ENCODE results near the gene GNAZ.

GNAZ gene

GRCh38 chr22:23155143-23155542, 84.8 kb downstream of the GNAZ start:
- H4K20me1 ChIP-seq (ENCODE audit: low read depth, low read length) = no peaks in the 10 kb centered on the region
- no peaks in the 10 kb centered on the region for H3K79me2 ChIP-seq (ENCODE audit: insufficient read depth, low read length)
- H3K27me3 ChIP-seq (ENCODE audit: low read length) = no peaks in the 10 kb centered on the region
- no peaks in the 10 kb centered on the region for H3K36me3 ChIP-seq (ENCODE audit: low read length)
- no peak overlapping the region for H3K4me2 ChIP-seq (ENCODE audit: low read depth, low read length, poor library complexity, severe bottlenecking)
- no peak for TF ChIP-seq EZH2phosphoT487 (conservative IDR thresholded peaks at IDR 0.05; ENCODE audit: low read length)
- no peak for TF ChIP-seq CTCF (IDR thresholded peaks at IDR 0.05; ENCODE audit: insufficient read depth, low read length, poor library complexity, severe bottlenecking)
- H3F3A ChIP-seq (ENCODE audit: insufficient read depth) = no peaks in the 10 kb centered on the region
- no peak overlapping the region for H3K27ac ChIP-seq (ENCODE audit: low read depth, low read length)
- H2AFZ ChIP-seq (ENCODE audit: low read depth, low read length, severe bottlenecking) = no peak overlapping the region
- H3K9me3 ChIP-seq (ENCODE audit: insufficient read depth, low read length) = no peaks in the 10 kb centered on the region
- no peak overlapping the region for H3K9ac ChIP-seq (ENCODE audit: low read length)
- no peak overlapping the region for H3K4me3 ChIP-seq (ENCODE audit: insufficient read depth, low read length, poor library complexity, severe bottlenecking)
- no peaks in the 10 kb centered on the region for H3K9me2 ChIP-seq (replicated peaks; ENCODE audit: insufficient read depth, low read length)

GRCh38 chr22:23155831-23156230, 85.5 kb downstream of the GNAZ start:
- Histone ChIP-seq H3F3A (ENCODE audit: insufficient read depth) (no peaks in the 10 kb centered on the region), H3K4me3 (ENCODE audit: insufficient read depth, low read length, poor library complexity, severe bottlenecking) (no peak overlapping the region), H3K4me2 (ENCODE audit: low read depth, low read length, poor library complexity, severe bottlenecking) (no peak overlapping the region), H3K79me2 (ENCODE audit: insufficient read depth, low read length) (no peaks in the 10 kb centered on the region), H3K9me2 (replicated peaks; ENCODE audit: insufficient read depth, low read length) (no peaks in the 10 kb centered on the region), H3K27ac (ENCODE audit: low read depth, low read length) (no peak overlapping the region), H3K36me3 (ENCODE audit: low read length) (no peaks in the 10 kb centered on the region), H3K9ac (ENCODE audit: low read length) (no peak overlapping the region), H3K9me3 (ENCODE audit: insufficient read depth, low read length) (no peaks in the 10 kb centered on the region), H3K27me3 (ENCODE audit: low read length) (no peaks in the 10 kb centered on the region), H4K20me1 (ENCODE audit: low read depth, low read length) (no peaks in the 10 kb centered on the region), H2AFZ (ENCODE audit: low read depth, low read length, severe bottlenecking) (no peak overlapping the region)
- no peak for TF ChIP-seq EZH2phosphoT487 (conservative IDR thresholded peaks at IDR 0.05; ENCODE audit: low read length)
- no peak for TF ChIP-seq CTCF (IDR thresholded peaks at IDR 0.05; ENCODE audit: insufficient read depth, low read length, poor library complexity, severe bottlenecking)

- H3K4me3 ChIP-seq (ENCODE audit: insufficient read depth, low read length, poor library complexity, severe bottlenecking) = no peak overlapping the region
Observed at GRCh38 chr22:23156286-23156685, 86.0 kb downstream of the GNAZ start.

More at GRCh38 chr22:23156286-23156685, 86.0 kb downstream of the GNAZ start:
- Histone ChIP-seq H3K9me3 (ENCODE audit: insufficient read depth, low read length) (no peaks in the 10 kb centered on the region), H3K36me3 (ENCODE audit: low read length) (no peaks in the 10 kb centered on the region), H4K20me1 (ENCODE audit: low read depth, low read length) (no peaks in the 10 kb centered on the region), H3K27me3 (ENCODE audit: low read length) (no peaks in the 10 kb centered on the region), H3F3A (ENCODE audit: insufficient read depth) (no peaks in the 10 kb centered on the region), H3K27ac (ENCODE audit: low read depth, low read length) (no peak overlapping the region), H3K9me2 (replicated peaks; ENCODE audit: insufficient read depth, low read length) (no peaks in the 10 kb centered on the region), H3K9ac (ENCODE audit: low read length) (no peak overlapping the region), H2AFZ (ENCODE audit: low read depth, low read length, severe bottlenecking) (no peak overlapping the region), H3K4me2 (ENCODE audit: low read depth, low read length, poor library complexity, severe bottlenecking) (no peak overlapping the region), H3K79me2 (ENCODE audit: insufficient read depth, low read length) (no peaks in the 10 kb centered on the region)
- TF ChIP-seq CTCF (IDR thresholded peaks at IDR 0.05; ENCODE audit: insufficient read depth, low read length, poor library complexity, severe bottlenecking) (no peak), EZH2phosphoT487 (conservative IDR thresholded peaks at IDR 0.05; ENCODE audit: low read length) (no peak)

Measured in SU-DHL-6 (cell line).